Stomach smooth muscle (tissue), 2 donors: ENCODE data around the gene INSL3.
A peak's percentile ranks its signal among the peaks of the same experiment; 100 is the strongest.

Experiments used
- H3K27ac ChIP-seq: one replicate; pipeline ENCODE4 v1.7.0; 2013; ENCODE audit warnings: mild to moderate bottlenecking, low read length, inconsistent platforms
- H3K27me3 ChIP-seq, 2 donors: one replicate each; pipeline ENCODE4 v1.7.0; 2013; ENCODE audit warnings: low read length in 2 of 2; ENCODE audit not compliant: insufficient read depth in 2 of 2, control insufficient read depth in 1 of 2
- H3K36me3 ChIP-seq, 2 donors: one replicate each; pipeline ENCODE4 v1.7.0; 2013; ENCODE audit warnings: low read length in 2 of 2; ENCODE audit not compliant: control insufficient read depth in 2 of 2, insufficient read depth in 2 of 2
- H3K4me1 ChIP-seq: one replicate; pipeline ENCODE4 v1.7.0; 2013; ENCODE audit warnings: low read length; ENCODE audit not compliant: control insufficient read depth, insufficient read depth
- H3K4me3 ChIP-seq, 2 donors: one replicate each; pipeline ENCODE4 v1.7.0; 2013; ENCODE audit warnings: low read length in 2 of 2
- H3K9ac ChIP-seq, 2 donors: one replicate each; pipeline ENCODE4 v1.7.0; 2013; ENCODE audit warnings: low read length in 2 of 2, mild to moderate bottlenecking in 1 of 2
- H3K9me3 ChIP-seq, 2 donors: one replicate each; pipeline ENCODE4 v1.7.0; 2013; ENCODE audit warnings: low read length in 2 of 2; ENCODE audit not compliant: control insufficient read depth in 2 of 2
- donor health status: healthy.
- donor health status: Pancreatic carcinoma.

INSL3 gene, protein sequence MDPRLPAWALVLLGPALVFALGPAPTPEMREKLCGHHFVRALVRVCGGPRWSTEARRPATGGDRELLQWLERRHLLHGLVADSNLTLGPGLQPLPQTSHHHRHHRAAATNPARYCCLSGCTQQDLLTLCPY

DNA sequence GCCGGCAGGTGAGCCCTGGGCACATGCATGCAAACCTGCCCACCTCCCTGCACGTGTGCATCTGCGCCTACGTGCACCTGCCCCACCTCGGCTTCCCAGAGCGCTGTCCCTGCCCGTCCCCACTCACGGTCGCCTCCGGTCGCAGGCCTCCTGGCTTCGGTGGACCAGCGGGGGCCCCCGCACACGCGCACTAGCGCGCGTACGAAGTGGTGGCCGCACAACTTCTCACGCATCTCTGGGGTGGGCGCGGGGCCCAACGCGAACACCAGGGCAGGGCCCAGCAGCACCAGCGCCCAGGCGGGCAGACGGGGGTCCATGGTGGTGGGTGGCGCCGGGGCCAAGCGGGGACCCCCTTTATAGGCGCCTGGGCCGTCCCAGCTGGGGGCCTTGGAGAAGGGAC lies at the start of gene INSL3:
Gene INSL3 (minus strand): TSS at position 330 of the 400 bp plus-strand sequence. CDS start 13 bp downstream, at position 317.
- Histone ChIP-seq H3K4me3 (no peak within 1 kb of the TSS), H3K9ac (no peak within 1 kb of the TSS), H3K27me3 (peaks cover 10 to 14% of the 10 kb centered on the region in 2 donors), H3K36me3 (no peaks in the 10 kb centered on the region), H3K4me1 (no peaks in the 10 kb centered on the region), H3K9me3 (no peaks in the 10 kb centered on the region), H3K27ac (no peak within 1 kb of the TSS)

DNA sequence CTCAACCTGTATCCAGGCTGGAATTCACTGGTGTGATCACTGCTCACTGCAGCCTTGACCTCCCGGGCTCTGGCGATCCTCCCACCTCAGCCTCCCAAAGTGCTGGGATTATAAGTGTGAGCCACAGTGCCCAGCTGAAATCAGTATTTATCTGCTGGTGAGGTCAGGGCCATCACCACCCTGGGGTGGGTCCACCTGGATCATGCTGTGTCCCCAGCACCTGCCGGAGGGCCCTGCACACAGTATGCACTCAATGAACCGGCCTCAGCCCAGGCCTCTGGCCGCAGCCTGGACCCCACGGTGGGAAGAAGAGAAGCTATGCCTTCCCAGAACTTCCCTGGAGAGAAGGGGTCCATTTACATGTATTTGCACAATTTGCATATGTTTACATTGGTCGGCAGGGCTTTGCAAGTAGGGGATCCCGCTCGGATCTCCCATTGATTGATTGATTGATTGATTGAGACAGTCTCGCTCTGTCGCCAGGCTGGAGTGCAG lies 47.8 kb upstream of the INSL3 start:
- H3K4me3 ChIP-seq: no peak overlapping the region
- H3K9me3 ChIP-seq: no peaks in the 10 kb centered on the region
- H3K27ac ChIP-seq: no peak overlapping the region
- peaks cover 29 to 30% of the 10 kb centered on the region in 2 donors for H3K27me3 ChIP-seq
- no peak overlapping the region for H3K9ac ChIP-seq
- H3K36me3 ChIP-seq: peaks cover 6 to 16% of the 10 kb centered on the region in 2 donors
- peaks cover 12% of the 10 kb centered on the region for H3K4me1 ChIP-seq

DNA sequence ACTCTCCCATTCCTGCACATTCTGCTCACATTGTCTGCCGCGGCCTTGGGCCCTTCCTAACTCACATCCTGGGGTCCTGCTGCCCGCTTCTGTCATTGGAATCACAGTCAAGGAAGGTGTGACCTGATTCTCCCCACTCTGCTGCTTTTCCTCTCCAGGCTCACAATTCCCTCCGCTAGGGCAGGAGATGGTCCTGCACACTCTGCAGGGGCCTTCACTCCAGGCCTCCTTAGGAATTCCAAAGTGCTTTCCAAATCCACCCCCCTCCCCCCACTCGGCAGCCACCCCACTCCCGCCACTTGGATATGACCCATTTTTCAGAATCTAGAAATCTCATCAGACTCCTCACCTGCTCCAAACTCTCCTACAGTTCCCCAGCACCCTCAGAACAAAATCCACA lies 47.4 kb upstream of the INSL3 start:
- Histone ChIP-seq H3K27me3 (peaks cover 25 to 26% of the 10 kb centered on the region in 2 donors), H3K9me3 (no peaks in the 10 kb centered on the region), H3K9ac (no peak overlapping the region), H3K4me3 (no peak overlapping the region), H3K27ac (no peak overlapping the region), H3K36me3 (peaks cover 10 to 21% of the 10 kb centered on the region in 2 donors), H3K4me1 (peaks cover 8% of the 10 kb centered on the region)

DNA sequence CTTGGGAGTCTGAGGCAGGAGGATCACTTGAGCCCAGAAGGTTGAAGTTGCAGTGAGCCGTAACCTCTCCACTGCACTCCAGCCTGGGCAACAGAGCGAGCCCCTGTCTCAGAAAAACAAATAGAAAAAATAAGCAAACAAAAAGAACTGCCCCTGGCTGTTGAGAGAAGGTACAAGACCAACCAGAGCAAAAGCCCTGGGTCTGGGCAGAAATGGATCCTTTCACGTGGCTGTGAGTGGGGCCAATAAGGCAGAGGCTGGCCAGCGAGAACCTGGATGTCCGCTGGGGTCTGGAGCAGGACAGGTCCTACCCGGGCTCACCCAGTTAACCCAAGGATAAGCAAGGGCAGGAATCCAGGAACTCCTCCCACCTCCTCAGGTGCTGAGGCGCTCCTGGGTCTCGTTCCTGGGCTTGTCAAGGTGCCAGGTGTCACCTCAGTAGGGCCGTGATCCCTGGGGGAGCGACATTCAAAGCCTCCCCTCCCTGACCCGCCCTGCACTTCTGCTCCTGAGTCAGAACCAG lies 45.7 kb upstream of the INSL3 start:
- Histone ChIP-seq H3K27ac (no peak overlapping the region), H3K4me3 (no peak overlapping the region), H3K36me3 (peaks cover 26 to 33% of the 10 kb centered on the region in 2 donors), H3K27me3 (peaks cover 12 to 17% of the 10 kb centered on the region in 2 donors), H3K4me1 (peaks cover 4% of the 10 kb centered on the region), H3K9ac (no peak overlapping the region), H3K9me3 (no peaks in the 10 kb centered on the region)

DNA sequence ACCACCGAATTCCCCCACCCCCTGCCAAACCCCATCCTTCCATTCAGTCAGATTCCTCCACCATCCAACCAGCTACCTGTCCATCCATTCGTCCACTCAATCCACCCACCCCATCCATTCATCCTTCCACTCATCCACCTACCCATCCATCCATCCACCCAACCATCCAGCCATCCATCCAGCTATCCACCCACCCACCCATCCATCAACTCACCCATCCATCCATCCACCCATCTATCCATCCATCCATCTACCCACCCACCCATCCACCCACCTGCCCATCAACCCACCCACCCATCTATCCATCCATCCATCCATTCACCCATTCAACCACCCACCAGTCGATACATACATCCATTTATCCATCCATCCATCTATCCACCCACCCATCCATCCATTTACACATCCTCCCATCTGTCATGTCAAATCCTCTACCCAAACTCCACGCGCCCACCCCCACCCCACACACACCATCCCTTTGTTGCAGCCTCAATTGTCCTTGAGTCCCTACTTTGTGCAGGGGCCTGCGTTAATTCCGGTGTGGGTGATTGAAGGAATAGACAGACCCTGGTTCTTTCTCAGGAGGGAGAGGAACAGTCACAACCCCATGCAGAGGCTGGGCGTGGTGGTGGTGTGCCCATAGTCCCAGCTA lies 45.1 kb upstream of the INSL3 start:
- Histone ChIP-seq H3K9ac (no peak overlapping the region), H3K4me3 (no peak overlapping the region), H3K36me3 (peaks cover 32 to 39% of the 10 kb centered on the region in 2 donors), H3K27me3 (peaks cover 7 to 15% of the 10 kb centered on the region in 2 donors), H3K9me3 (no peaks in the 10 kb centered on the region), H3K4me1 (peaks cover 7% of the 10 kb centered on the region), H3K27ac (no peak overlapping the region)

DNA sequence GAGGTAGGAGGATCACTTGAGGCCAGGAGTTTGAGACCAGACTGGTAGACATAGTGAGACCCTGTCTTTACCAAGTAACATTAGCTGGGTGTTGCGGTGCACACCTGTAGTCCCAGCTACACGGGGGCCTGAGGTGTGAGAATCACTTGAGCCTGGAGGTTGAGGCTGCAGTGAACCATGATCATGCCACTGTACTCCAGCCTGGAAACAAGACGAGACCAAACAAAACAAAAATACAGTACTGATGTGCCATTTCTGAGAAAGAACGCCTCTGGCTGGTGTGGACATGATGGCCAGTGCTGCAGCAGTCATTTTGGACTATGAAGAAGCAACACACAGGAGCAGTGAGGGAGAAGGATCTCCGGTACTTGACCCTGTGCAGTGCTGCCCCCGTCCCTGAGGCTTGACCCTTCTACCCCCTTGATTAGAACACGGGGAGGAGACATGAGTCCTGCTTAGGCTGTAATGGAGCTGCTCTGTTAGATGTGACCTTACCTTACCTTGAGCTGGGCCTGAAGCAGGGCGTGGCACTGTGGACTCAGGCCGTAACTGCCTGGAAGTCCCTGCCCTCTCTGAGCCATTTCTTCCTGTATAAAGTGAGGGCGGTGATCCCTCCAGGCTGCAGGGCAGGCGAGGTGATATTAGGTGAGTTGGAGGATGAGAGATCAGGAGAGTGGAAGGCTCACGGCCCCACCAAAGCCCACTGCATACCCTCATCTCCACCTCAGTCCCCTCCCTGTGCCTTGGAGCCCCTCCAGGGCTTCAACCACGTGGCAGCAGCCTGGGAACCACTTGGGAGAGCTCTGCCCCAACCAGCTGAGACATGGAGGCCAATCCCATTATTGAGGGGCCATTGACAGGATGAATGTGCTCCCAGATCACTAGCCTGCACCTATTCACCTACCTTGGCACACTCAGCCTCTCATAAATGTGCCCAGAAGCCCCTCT lies 44.3 kb upstream of the INSL3 start:
- Histone ChIP-seq H3K4me1 (peaks cover 15% of the 10 kb centered on the region), H3K36me3 (peaks cover 33 to 40% of the 10 kb centered on the region in 2 donors), H3K9me3 (no peaks in the 10 kb centered on the region), H3K9ac (no peak overlapping the region), H3K27me3 (peaks cover 0 to 7% of the 10 kb centered on the region in 2 donors), H3K4me3 (no peak overlapping the region), H3K27ac (no peak overlapping the region)

DNA sequence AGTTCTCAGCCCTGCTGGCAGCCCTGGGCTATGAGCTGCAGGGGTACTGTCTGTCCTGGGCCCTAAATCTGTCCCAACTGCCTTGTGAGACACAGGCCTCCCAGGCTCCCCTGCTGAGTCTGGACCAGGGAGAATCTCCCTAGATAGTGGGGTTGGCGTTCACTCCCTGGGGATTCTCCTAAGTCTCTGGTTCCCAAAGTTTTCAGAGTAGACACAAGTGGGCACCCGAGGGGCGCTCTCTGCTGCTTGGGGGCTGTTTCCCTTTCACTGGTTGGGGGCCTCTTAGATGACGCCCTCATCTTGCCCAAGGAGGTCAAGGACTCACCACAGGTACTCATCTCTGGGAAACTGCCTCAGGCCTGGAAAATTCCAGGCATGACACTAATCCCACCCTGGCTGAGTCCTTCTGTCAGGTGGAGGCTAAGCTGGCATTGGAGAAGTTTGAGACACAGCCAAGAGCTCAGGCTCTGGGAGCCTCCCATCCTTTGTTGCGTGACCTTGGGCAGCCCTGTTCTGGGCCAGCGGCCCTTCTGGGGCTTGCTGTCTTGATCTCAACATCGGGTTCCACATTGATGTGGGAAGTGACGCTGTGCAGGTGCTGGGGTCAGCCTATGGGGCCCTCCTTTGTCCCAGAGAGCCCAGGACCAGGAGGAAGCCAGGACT lies 42.3 kb upstream of the INSL3 start:
- Histone ChIP-seq H3K4me3 (no peak overlapping the region), H3K27ac (no peak overlapping the region), H3K9ac (no peak overlapping the region), H3K27me3 (no peaks in the 10 kb centered on the region), H3K9me3 (no peaks in the 10 kb centered on the region), H3K36me3 (peaks cover 33 to 40% of the 10 kb centered on the region in 2 donors), H3K4me1 (peaks cover 20% of the 10 kb centered on the region)

DNA sequence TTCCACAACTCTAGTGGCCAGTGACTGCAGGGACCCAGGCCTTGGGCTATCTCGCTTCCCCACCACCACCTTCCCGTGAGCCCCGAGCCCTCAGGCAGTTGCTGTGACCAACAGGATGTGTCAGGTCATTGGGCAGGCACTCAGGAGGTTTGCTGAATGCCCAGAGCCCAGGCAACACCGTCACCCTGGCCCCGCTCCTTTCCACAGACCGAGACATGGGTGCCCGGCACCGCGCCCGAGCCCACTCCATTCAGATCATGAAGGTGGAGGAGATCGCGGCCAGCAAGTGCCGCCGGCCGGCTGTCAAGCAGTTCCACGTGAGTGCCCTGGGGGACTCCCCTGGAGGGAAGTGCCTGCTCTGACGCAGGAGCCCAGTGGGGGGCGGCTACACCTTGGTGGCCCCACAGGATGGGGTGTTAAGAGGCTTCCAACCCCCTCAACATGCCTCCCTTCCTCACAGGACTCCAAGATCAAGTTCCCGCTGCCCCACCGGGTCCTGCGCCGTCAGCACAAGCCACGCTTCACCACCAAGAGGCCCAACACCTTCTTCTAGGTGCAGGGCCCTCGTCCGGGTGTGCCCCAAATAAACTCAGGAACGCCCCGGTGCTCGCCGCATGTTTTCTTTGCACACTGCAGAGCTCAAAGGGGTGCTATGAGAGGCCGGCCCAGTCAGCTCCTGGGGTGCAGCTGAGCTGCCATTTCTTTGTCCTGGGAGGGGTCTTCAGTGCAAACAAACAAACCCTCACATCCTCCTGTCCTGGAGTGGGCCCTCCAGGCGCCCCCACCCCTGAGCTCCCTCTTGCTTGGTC lies 41.6 kb upstream of the INSL3 start:
- Histone ChIP-seq H3K4me1 (peaks cover 20% of the 10 kb centered on the region), H3K36me3 (peaks cover 33 to 40% of the 10 kb centered on the region in 2 donors), H3K9me3 (no peaks in the 10 kb centered on the region), H3K27ac (no peak overlapping the region), H3K4me3 (no peak overlapping the region), H3K9ac (no peak overlapping the region), H3K27me3 (no peaks in the 10 kb centered on the region)

DNA sequence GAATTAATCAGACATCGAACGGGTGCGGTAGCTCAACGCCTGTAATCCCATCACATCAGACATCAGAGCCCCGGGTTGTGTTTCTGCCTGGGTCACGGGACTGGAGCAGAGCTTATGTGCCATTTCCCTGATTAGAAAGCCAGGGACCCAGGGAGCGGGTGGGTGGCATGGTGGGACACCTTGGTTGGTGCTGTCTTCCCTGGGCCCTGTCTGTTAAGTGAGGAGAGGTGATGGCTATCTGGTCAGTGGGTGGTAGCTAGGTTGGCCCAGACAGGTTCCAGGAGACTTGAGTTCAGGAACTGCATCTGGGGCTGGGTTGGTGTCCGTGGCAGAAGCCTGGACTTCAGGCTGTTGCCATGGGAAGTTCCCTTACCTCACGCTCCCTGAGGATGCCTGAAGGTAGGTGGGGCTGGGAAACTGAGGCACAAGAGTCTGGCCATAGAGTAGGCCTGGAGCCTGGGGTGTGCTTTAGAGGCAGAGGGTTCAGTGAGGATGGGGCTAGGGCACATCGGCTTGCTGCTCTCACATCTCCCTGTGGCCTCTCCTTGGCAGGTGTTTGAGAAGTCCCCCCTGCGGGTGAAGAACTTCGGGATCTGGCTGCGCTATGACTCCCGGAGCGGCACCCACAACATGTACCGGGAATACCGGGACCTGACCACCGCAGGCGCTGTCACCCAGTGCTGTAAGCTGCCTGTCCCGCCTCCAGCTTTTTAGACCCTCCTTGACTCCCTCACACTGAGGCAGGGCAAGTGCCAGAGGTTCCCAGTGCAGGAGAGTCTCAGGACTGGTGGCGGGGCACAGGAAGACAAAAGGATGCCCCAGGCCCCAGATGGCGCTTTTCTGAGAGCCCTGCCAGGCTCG lies 40.5 kb upstream of the INSL3 start:
- Histone ChIP-seq H3K27me3 (no peaks in the 10 kb centered on the region), H3K9ac (peak overlapping the region; percentile 47 to 100), H3K4me3 (peak overlapping the region in 1 of 2 donors; percentile 100), H3K27ac (no peak overlapping the region), H3K4me1 (peaks cover 20% of the 10 kb centered on the region), H3K9me3 (no peaks in the 10 kb centered on the region), H3K36me3 (peaks cover 33 to 40% of the 10 kb centered on the region in 2 donors)
